OCI-LY1 (cell line): ENCODE data around the gene TEX9.

Source experiments
- H2AFZ ChIP-seq: fragments of 200-600 bp; sonication (generic), shearing (Covaris generic); 2 replicates; pipeline ENCODE4 v1.6.0; 2014; ENCODE audit warnings: antibody characterized with exemption, mild to moderate bottlenecking, low read length
- H3F3A ChIP-seq: fragments of 200-600 bp; sonication (generic), shearing (Covaris generic); 2 replicates; pipeline ENCODE4 v1.6.0; 2014; ENCODE audit warnings: mild to moderate bottlenecking, antibody characterized with exemption, low read length, moderate library complexity; ENCODE audit not compliant: insufficient read depth
- H3K27ac ChIP-seq: fragments of 200-600 bp; sonication (generic); 2 replicates; pipeline ENCODE4 v1.5.1; 2014; ENCODE audit warnings: low read length, mixed run types, mild to moderate bottlenecking, low read depth; ENCODE audit not compliant: poor library complexity, severe bottlenecking
- H3K27me3 ChIP-seq: fragments of 200-600 bp; sonication (generic); 2 replicates; pipeline ENCODE4 v1.6.0; 2014; ENCODE audit warnings: antibody characterized with exemption, mild to moderate bottlenecking, low read length, moderate library complexity; ENCODE audit not compliant: insufficient read depth
- H3K36me3 ChIP-seq: fragments of 200-600 bp; sonication (generic); 2 replicates; pipeline ENCODE4 v1.6.1; 2014; ENCODE audit warnings: mild to moderate bottlenecking, antibody characterized with exemption, low read length, moderate library complexity, mixed read lengths; ENCODE audit not compliant: insufficient read depth
- H3K4me1 ChIP-seq: fragments of 200-600 bp; sonication (generic); 2 replicates; pipeline ENCODE4 v1.5.1; 2014; ENCODE audit warnings: mild to moderate bottlenecking, low read length, moderate library complexity; ENCODE audit not compliant: insufficient read depth, severe bottlenecking
- H3K4me2 ChIP-seq: fragments of 200-600 bp; sonication (generic), shearing (Covaris generic); 2 replicates; pipeline ENCODE4 v1.6.1; 2014; ENCODE audit warnings: low read length
- H3K4me3 ChIP-seq: fragments of 200-600 bp; sonication (generic); 2 replicates; pipeline ENCODE4 v1.5.1; 2014; ENCODE audit warnings: low read length, low read depth, mild to moderate bottlenecking, mixed read lengths; ENCODE audit not compliant: poor library complexity, severe bottlenecking
- H3K79me2 ChIP-seq: fragments of 200-600 bp; shearing (Covaris generic); 2 replicates; pipeline ENCODE4 v1.6.1; 2016; ENCODE audit warnings: mixed run types, low read length, mixed read lengths; ENCODE audit not compliant: insufficient read depth
- H3K9ac ChIP-seq: fragments of 200-600 bp; sonication (generic), shearing (Covaris generic); 2 replicates; pipeline ENCODE4 v1.6.1; 2014; ENCODE audit warnings: mild to moderate bottlenecking, low read length, mixed read lengths
- H3K9me2 ChIP-seq: fragments of 200-600 bp; sonication (generic), shearing (Covaris generic); 2 replicates; pipeline ENCODE4 v1.6.1; 2014; ENCODE audit warnings: low read depth, mild to moderate bottlenecking, low read length, mixed read lengths
- H3K9me3 ChIP-seq: fragments of 200-600 bp; shearing (Covaris generic); 2 replicates; pipeline ENCODE4 v1.6.1; 2014; ENCODE audit warnings: low read length, mixed read lengths
- H4K20me1 ChIP-seq: fragments of 200-600 bp; sonication (generic), shearing (Covaris generic); 2 replicates; pipeline ENCODE4 v1.6.0; 2016; ENCODE audit warnings: mild to moderate bottlenecking, low read length; ENCODE audit not compliant: insufficient read depth
- EZH2 ChIP-seq: fragments of 200-600 bp; sonication (generic), shearing (Covaris generic); IDR thresholded peaks from 2 replicates; pipeline ENCODE4 v1.8.0; 2017; ENCODE audit warnings: borderline replicate concordance, mixed run types, mild to moderate bottlenecking, antibody characterized with exemption, low read length, moderate library complexity, mixed read lengths
- TF ChIP-seq, protein P1 (sequence below): fragments of 200-600 bp; sonication (generic), shearing (Covaris generic); IDR thresholded peaks from 2 replicates; pipeline ENCODE4 v1.5.1; 2017; ENCODE audit warnings: mild to moderate bottlenecking, antibody characterized with exemption, low read length, moderate library complexity, mixed read lengths

Gene TEX9

DNA sequence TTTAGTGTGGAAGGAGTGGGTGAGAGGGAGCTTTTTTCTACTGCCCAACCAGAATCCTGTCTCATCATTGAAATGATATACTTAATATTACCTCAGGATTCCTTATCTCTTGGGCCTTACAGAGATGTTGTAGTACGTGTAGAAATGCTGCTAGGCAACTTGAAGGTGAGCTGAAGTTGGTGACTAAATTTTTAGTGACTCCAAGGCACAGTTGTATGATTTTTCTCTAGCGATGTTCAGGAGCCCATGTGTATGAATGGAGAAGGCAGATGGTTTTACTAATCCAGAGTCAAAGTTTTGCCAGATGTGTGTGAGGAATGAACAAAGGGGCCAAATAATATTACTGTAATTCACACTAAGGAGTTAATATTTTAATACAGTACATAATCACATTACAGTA lies 42.8 kb upstream of the TEX9 start:
- TF ChIP-seq, protein P1, sequence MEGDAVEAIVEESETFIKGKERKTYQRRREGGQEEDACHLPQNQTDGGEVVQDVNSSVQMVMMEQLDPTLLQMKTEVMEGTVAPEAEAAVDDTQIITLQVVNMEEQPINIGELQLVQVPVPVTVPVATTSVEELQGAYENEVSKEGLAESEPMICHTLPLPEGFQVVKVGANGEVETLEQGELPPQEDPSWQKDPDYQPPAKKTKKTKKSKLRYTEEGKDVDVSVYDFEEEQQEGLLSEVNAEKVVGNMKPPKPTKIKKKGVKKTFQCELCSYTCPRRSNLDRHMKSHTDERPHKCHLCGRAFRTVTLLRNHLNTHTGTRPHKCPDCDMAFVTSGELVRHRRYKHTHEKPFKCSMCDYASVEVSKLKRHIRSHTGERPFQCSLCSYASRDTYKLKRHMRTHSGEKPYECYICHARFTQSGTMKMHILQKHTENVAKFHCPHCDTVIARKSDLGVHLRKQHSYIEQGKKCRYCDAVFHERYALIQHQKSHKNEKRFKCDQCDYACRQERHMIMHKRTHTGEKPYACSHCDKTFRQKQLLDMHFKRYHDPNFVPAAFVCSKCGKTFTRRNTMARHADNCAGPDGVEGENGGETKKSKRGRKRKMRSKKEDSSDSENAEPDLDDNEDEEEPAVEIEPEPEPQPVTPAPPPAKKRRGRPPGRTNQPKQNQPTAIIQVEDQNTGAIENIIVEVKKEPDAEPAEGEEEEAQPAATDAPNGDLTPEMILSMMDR = no peak
- no peak for TF ChIP-seq EZH2
- no peaks in the 10 kb centered on the region for H3K9me2 ChIP-seq
- no peak overlapping the region for H3K9ac ChIP-seq
- no peaks in the 10 kb centered on the region for H4K20me1 ChIP-seq
- no peaks in the 10 kb centered on the region for H3K4me1 ChIP-seq
- H3K27ac ChIP-seq = no peak overlapping the region
- H3K36me3 ChIP-seq = no peaks in the 10 kb centered on the region
- no peaks in the 10 kb centered on the region for H3F3A ChIP-seq
- H3K79me2 ChIP-seq = no peaks in the 10 kb centered on the region
- no peaks in the 10 kb centered on the region for H3K27me3 ChIP-seq
- H2AFZ ChIP-seq = no peak overlapping the region
- no peaks in the 10 kb centered on the region for H3K9me3 ChIP-seq
- no peak overlapping the region for H3K4me3 ChIP-seq
- no peak overlapping the region for H3K4me2 ChIP-seq

- TF ChIP-seq, protein P1 = no peak
- no peak for TF ChIP-seq EZH2
- H3K36me3 ChIP-seq = no peaks in the 10 kb centered on the region
- no peaks in the 10 kb centered on the region for H4K20me1 ChIP-seq
- no peaks in the 10 kb centered on the region for H3K4me1 ChIP-seq
- H3K9me2 ChIP-seq = no peaks in the 10 kb centered on the region
- no peak overlapping the region for H3K4me2 ChIP-seq
- H3K9ac ChIP-seq = no peak overlapping the region
- no peaks in the 10 kb centered on the region for H3K9me3 ChIP-seq
- H3K27ac ChIP-seq = no peak overlapping the region
- no peak overlapping the region for H2AFZ ChIP-seq
- H3K79me2 ChIP-seq = no peaks in the 10 kb centered on the region
- no peak overlapping the region for H3K4me3 ChIP-seq
- no peaks in the 10 kb centered on the region for H3K27me3 ChIP-seq
- no peaks in the 10 kb centered on the region for H3F3A ChIP-seq
These were observed 41.8 kb upstream of the TEX9 start for GRCh38 chr15:56323435-56323834.

GRCh38 chr15:56325186-56325585 lies 40.0 kb upstream of the TEX9 start:
- Histone ChIP-seq H3K4me3 (no peak overlapping the region), H3K9ac (no peak overlapping the region), H3K9me2 (no peaks in the 10 kb centered on the region), H3K9me3 (no peaks in the 10 kb centered on the region), H3K27ac (no peak overlapping the region), H3K27me3 (no peaks in the 10 kb centered on the region), H4K20me1 (no peaks in the 10 kb centered on the region), H3K79me2 (no peaks in the 10 kb centered on the region), H2AFZ (no peak overlapping the region), H3K4me1 (no peaks in the 10 kb centered on the region), H3K36me3 (no peaks in the 10 kb centered on the region), H3F3A (no peaks in the 10 kb centered on the region), H3K4me2 (no peak overlapping the region)
- TF ChIP-seq EZH2 = no peak
- TF ChIP-seq, protein P1 = no peak
